Caki2 (cell line): ENCODE results near the gene PANK1. TPM values are rescaled to one million over a fixed set of nuclear protein-coding genes. Genes with fewer than 3 reads are reported as not detected.
"Not testable (repeated sequence)": the region's sequence is repeated elsewhere in the genome, so short reads cannot be mapped to it uniquely, and the experiment has no call there.

Source experiments
- DNase-seq: peaks from one replicate; pipeline ENCODE4 v3.0.0-alpha.2; 2015; ENCODE audit warnings: low read depth
- in situ Hi-C: cut with HindIII; loops from 2 replicates; pipeline ENCODE4 v1.10.0; 2016; ENCODE audit warnings: low sequenced_read_pairs, low pct_unique_long_range_greater_than_20kb, mixed read lengths
- total RNA-seq: library from RNA; depleted of rRNA; stranded (reverse); fragments of >200 nt; shearing (Covaris generic); gene quantifications from 2 replicates; pipeline ENCODE4 v1.2.3, GENCODE V29; 2014; ENCODE audit warnings: low replicate concordance

PANK1 gene
- total RNA-seq, 1 experiment from 2014 or later, result 4.5 TPM

GRCh38 chr10:89555688-89556445 lies 89.2 kb downstream of the PANK1 start:
- in situ Hi-C loops, result no loop called here

GRCh38 chr10:89554433-89554832 lies 90.6 kb downstream of the PANK1 start:
- in situ Hi-C loops, result no loop called here

More at GRCh38 chr10:89555688-89556445, 89.2 kb downstream of the PANK1 start:
- peak; percentile 43 for DNase-seq

DNA sequence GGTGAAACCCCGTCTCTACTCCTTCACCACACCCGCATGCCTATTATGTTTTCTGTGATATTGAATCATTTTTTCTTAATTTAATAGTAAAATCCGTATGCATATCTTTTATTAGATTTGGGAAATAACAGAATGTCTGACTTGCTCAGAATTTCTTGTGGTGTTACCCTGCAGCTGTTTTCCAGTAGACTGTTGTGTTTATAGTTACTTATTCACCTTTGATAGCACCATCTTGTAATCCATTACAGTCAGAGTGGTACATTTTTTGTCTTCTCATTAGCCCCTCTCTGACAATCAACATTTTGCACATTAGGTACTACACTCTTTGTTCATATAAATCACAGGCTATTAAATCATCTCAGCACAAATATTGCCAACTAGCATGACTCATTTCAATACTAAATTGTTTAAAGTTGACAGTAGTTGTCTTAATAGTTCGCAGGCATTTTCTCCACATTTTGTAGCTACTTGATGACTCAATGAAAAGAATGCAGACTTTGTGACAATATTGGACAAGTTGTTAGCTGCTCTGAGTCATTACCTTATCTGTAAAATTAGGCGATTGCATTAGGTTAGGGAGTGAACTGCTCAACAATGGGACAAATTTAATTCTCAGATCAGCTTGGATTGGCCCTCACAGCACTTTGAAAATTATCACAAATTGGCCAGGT lies 91.8 kb downstream of the PANK1 start:
- DNase-seq, result peak; percentile 91
- in situ Hi-C loops, result no loop called here

More at GRCh38 chr10:89554433-89554832, 90.6 kb downstream of the PANK1 start:
- DNase-seq, result no peak

DNA sequence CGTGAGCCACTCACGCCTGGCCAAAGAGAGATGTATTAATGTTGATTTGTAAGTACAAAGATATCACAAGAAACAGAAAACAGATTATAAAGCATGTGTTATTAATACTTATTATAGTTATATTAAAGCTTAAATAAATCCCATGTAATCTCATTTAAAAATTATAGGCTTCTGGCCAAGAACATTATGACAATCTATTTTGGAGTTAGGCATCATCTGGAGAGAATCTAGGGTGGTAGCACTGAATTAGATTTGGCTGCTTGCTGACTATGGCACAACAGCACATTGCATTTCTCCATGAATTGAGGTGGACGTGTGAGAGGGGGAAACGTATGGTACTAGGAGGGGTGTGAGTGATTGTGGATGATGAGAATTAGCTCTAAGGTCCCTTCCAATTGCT lies 92.8 kb downstream of the PANK1 start:
- DNase-seq, result no peak
- in situ Hi-C loops, result no loop called here

- no peak for DNase-seq
- in situ Hi-C loops, result no loop called here
These were observed 94.5 kb downstream of the PANK1 start for GRCh38 chr10:89550509-89550908.

DNA sequence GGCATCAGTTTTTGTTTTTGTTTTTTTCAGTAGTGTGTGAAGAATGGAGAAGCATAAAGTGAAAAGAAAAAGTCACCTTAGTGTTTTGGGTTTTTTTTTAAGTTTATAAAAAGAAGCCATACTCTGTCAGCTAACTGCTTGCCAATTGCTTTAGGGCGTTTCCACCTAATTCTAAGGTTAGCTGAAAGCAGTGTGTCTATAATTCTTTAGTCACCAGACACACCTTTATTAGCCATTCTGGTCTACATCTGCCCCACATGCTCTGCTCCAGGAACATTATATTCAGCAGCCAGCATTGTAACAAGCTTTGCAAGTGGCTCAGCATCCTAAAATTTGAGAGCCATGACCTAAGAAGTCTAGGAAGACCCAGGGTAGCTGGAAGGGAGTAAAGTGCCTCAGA lies 95.5 kb downstream of the PANK1 start:
- in situ Hi-C loops, result no loop called here

DNA sequence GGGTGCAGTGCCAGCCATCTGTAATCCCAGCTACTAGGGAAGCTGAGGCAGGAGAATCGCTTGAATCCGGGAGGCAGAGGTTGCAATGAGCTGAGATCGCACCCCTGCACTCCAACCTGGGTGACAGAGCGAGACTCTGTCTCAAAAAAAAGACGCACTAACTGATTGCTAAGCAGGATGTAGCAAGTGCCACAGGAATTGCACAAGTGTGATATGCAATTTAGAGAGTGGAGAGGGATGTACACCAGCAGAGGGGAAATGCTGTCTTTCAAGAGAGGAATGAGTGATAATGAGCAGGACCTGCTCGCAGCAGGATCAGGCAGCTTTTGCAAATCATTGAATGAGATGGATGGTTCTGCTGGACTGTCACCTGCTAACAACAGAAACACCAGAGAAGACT lies 96.4 kb downstream of the PANK1 start:
- no peak for DNase-seq
- in situ Hi-C loops, result no loop called here

More for the DNA sequence above, 95.5 kb downstream of the PANK1 start:
- DNase-seq, result no peak

- no peak for DNase-seq
- in situ Hi-C loops, result no loop called here
These were observed 97.1 kb downstream of the PANK1 start for GRCh38 chr10:89547853-89548513.

- DNase-seq, in situ Hi-C loops: not testable (repeated sequence)
These were observed 98.4 kb downstream of the PANK1 start for GRCh38 chr10:89546651-89547050.

- DNase-seq, result no peak
- in situ Hi-C loops, result no loop called here
These were observed 101.2 kb downstream of the PANK1 start for GRCh38 chr10:89543841-89544240.

DNA sequence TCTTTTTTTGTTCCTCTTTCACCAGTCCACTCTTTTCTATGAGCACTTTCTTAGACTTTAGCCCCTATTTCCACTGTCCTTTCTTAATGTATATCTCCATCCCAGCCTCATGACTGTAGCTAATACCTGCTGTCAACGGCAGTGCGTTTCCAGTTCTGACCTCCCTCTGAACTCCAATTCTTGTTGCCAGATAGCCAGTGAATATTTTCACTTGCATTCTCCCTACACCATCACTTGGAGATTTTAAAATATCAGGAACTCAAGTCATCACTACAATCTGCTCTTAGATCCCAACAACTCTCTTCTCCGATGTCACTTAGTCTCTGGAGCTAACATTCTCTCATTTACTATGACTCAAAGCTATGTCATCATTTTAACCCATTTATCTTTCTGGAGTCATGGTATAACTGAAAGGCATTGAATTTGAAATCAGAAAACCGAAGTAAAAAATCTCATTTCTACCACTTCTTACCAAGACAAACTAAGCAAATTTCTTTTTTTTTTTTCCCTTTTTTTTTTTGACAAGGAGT lies 104.6 kb downstream of the PANK1 start:
- DNase-seq, result no peak
- in situ Hi-C loops, result no loop called here

- in situ Hi-C loops, result no loop called here
- DNase-seq, result no peak
These were observed 107.7 kb downstream of the PANK1 start for GRCh38 chr10:89537364-89537763.

DNA sequence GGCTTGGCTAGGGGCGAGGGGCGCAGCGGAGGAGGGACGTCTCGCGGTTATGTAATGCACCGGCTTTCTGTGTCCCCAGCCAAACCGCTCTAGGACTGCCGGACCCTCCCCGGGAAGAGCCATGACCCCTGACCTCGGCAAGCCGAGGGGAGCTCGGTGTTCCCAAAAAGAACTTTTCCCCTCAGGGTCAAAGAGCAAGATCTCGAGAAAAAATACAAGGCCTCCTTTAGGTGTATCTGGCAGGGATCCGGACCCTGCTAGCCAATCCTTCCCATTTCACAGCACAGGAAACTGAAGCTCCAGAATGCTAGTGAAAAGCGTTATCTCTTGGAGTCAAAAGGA lies 109.1 kb downstream of the PANK1 start:
- in situ Hi-C loops, result no loop called here
- DNase-seq, result no peak

DNA sequence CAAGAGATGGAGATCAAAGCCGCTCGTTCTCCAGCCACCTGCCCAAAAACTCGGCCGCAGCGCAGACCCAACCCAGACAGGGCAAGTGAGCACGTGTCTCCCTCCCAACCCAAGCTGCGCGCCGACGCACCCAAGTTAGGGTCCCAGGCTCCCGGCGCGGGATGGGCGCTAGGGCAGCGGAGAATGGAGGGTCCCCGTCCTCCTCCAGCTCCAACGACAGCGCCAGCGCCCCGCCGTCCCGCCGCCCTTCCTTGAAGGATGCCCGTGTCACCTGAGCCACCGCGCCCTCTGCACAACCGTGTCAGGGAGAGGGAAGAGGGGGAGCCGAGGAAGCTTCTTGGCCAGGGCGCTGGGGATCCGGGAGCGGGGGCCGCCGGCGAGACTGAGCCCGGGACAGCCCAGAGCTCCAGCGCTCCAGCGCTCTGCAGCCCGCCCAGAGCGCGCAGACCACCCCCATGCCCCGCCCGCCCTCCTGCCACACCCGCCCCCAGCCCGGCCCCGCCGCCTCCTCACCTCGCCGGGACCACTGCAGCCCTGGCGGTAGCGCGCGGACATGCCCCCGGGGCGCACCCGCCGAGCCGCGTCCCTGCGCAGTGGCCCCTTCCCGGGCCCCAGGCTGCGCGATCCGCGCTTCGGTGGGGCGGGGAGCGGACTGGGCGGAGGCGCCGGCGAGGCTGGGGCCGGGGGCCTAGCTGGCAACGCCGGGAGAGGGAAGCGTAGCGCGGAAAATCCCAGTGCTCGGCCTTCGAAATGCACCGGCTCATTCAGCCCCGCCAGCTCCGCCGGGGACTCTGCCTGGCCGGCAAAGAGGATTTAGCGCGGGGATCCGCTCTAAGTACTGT lies 109.7 kb downstream of the PANK1 start, which contains the start of gene SLC16A12:
SLC16A12 (minus strand) TSS at position 424 of the 842 bp plus-strand sequence. CDS start 73,016 bp downstream, outside the sequence.
- in situ Hi-C loops, result no loop called here
- DNase-seq, result no peak

- in situ Hi-C loops, result no loop called here
- DNase-seq, result no peak
These were observed 110.2 kb downstream of the PANK1 start for GRCh38 chr10:89534826-89535166.
